ENCODE measurements around the gene ZNF30.

The ZNF30 gene

GRCh38 chr19:34994286-34994642, 67.6 kb downstream of the ZNF30 start:
- DNase-seq (ENCODE audit: low read depth in 2 of 2) = no peak
- H3K4me3 ChIP-seq (replicated peaks in 1 of 2; ENCODE audit: low read depth in 2 of 2, low read length in 2 of 2) = no peak overlapping the region
- TF ChIP-seq CTCF (IDR thresholded peaks at IDR 0.05; ENCODE audit: low read depth, low read length) = no peak
